Progenitor cell of endocrine pancreas (in vitro differentiated cells): ENCODE results near the gene E2F8. TPM values are rescaled to one million over a fixed set of nuclear protein-coding genes. Genes with fewer than 3 reads are reported as not detected.

Experiments used
- DNase-seq: peaks from one replicate; pipeline ENCODE4 v3.0.0; 2021; ENCODE audit warnings: low spot score; ENCODE audit not compliant: unreplicated experiment
- H3K27ac Mint-ChIP-seq: 2 replicates; pipeline ENCODE4 v1.8.0; 2021; ENCODE audit warnings: mild to moderate bottlenecking, moderate library complexity, mixed read lengths
- H3K27me3 Mint-ChIP-seq: 2 replicates; pipeline ENCODE4 v1.8.0; 2021; ENCODE audit warnings: mixed read lengths
- H3K36me3 Mint-ChIP-seq: 2 replicates; pipeline ENCODE4 v1.8.0; 2022; ENCODE audit warnings: mixed read lengths; ENCODE audit not compliant: insufficient read depth
- H3K4me1 Mint-ChIP-seq: 2 replicates; pipeline ENCODE4 v1.8.0; 2021; ENCODE audit warnings: low read depth, mixed read lengths
- H3K4me3 Mint-ChIP-seq: 2 replicates; pipeline ENCODE4 v1.8.0; 2021; ENCODE audit warnings: low read depth, mild to moderate bottlenecking, moderate library complexity, mixed read lengths
- H3K9me3 Mint-ChIP-seq: 2 replicates; pipeline ENCODE4 v1.8.0; 2021; ENCODE audit warnings: low read depth, mixed read lengths
- CTCF ChIP-seq: fragments of 200-600 bp; sonication (generic); IDR thresholded peaks from one replicate; pipeline ENCODE4 v1.5.0; 2021; ENCODE audit warnings: antibody characterized with exemption, mild to moderate bottlenecking; ENCODE audit not compliant: unreplicated experiment
- total RNA-seq: library from RNA; stranded (reverse); gene quantifications from 2 replicates; pipeline ENCODE4 v1.2.1, GENCODE V29; 2021

The E2F8 gene
- total RNA-seq, 1 donor from 2014 or later: 9.2 TPM

GRCh38 chr11:19229671-19230070 is 11.1 kb downstream of the E2F8 start:
- Mint-ChIP-seq H3K4me1 (no peaks in the 10 kb centered on the region), H3K27ac (no peak overlapping the region), H3K9me3 (no peaks in the 10 kb centered on the region)

GRCh38 chr11:19228968-19229367 is 11.8 kb downstream of the E2F8 start:
- TF ChIP-seq CTCF: no peak
- Mint-ChIP-seq H3K4me3 (no peak overlapping the region), H3K27ac (no peak overlapping the region), H3K4me1 (no peaks in the 10 kb centered on the region), H3K9me3 (no peaks in the 10 kb centered on the region), H3K36me3 (peaks cover 24% of the 10 kb centered on the region), H3K27me3 (no peaks in the 10 kb centered on the region)
- no peak for DNase-seq

More at GRCh38 chr11:19229671-19230070, 11.1 kb downstream of the E2F8 start:
- no peak for DNase-seq
- Mint-ChIP-seq H3K4me3 (no peak overlapping the region), H3K27me3 (no peaks in the 10 kb centered on the region), H3K36me3 (peaks cover 22% of the 10 kb centered on the region)
- no peak for TF ChIP-seq CTCF

GRCh38 chr11:19226378-19227195 is 14.2 kb downstream of the E2F8 start:
- Mint-ChIP-seq H3K27me3 (peaks cover 4% of the 10 kb centered on the region), H3K4me3 (no peak overlapping the region), H3K27ac (no peak overlapping the region), H3K9me3 (peaks cover 7% of the 10 kb centered on the region), H3K4me1 (no peaks in the 10 kb centered on the region), H3K36me3 (peaks cover 18% of the 10 kb centered on the region)
- TF ChIP-seq CTCF: no peak
- no peak for DNase-seq

- Mint-ChIP-seq H3K4me1 (peaks cover 9% of the 10 kb centered on the region), H3K4me3 (no peak overlapping the region), H3K27me3 (peaks cover 4% of the 10 kb centered on the region), H3K36me3 (peaks cover 16% of the 10 kb centered on the region), H3K9me3 (peaks cover 7% of the 10 kb centered on the region), H3K27ac (no peak overlapping the region)
- no peak for DNase-seq
- TF ChIP-seq CTCF: no peak
Measured at GRCh38 chr11:19225581-19225980, 15.2 kb downstream of the E2F8 start.

- Mint-ChIP-seq H3K9me3 (peaks cover 7% of the 10 kb centered on the region), H3K4me1 (peaks cover 9% of the 10 kb centered on the region), H3K36me3 (peaks cover 16% of the 10 kb centered on the region), H3K27ac (no peak overlapping the region), H3K27me3 (peaks cover 4% of the 10 kb centered on the region), H3K4me3 (no peak overlapping the region)
- DNase-seq: no peak
- no peak for TF ChIP-seq CTCF
Measured at GRCh38 chr11:19225123-19225522, 15.6 kb downstream of the E2F8 start.
